H1 (cell line): ENCODE data around the gene TMPRSS2. TPM values are rescaled to one million over a fixed set of nuclear protein-coding genes. Genes with fewer than 3 reads are reported as not detected.
A peak's percentile ranks its signal among the peaks of the same experiment; 100 is the strongest.

Source experiments
- ATF2 ChIP-seq: IDR thresholded peaks from 2 replicates; pipeline ENCODE4 v1.6.1; 2012; ENCODE audit warnings: low read length, inconsistent platforms
- CHD7 ChIP-seq: fragments of 300-600 bp; sonication (generic); IDR thresholded peaks from 2 replicates; pipeline ENCODE4 v1.7.1; 2012; ENCODE audit warnings: low read length, moderate library complexity, mild to moderate bottlenecking, inconsistent platforms; ENCODE audit not compliant: insufficient replicate concordance
- E2F6 ChIP-seq: IDR thresholded peaks from 2 replicates; pipeline ENCODE4 v1.6.1; 2012; ENCODE audit warnings: inconsistent platforms
- GTF2F1 ChIP-seq: IDR thresholded peaks from 2 replicates; pipeline ENCODE4 v1.6.1; 2012; ENCODE audit warnings: low read depth, low read length, improper control_type of control experiment, borderline replicate concordance
- KDM4A ChIP-seq: IDR thresholded peaks from one replicate; pipeline ENCODE4 v1.7.1; 2012; ENCODE audit warnings: low read depth, mild to moderate bottlenecking, moderate library complexity, low read length, inconsistent platforms; ENCODE audit not compliant: severe bottlenecking
- SIRT6 ChIP-seq: IDR thresholded peaks from one replicate; pipeline ENCODE4 v1.7.1; 2012; ENCODE audit warnings: low read length, inconsistent platforms
- YY1 ChIP-seq: IDR thresholded peaks from 2 replicates; pipeline ENCODE4 v1.6.1; 2011; ENCODE audit warnings: low read depth, mild to moderate bottlenecking, low read length
- polyA plus RNA-seq, 7 experiments: library from polyadenylated mRNA; depleted of rRNA in 3 of 7; stranded (reverse) in 5 of 7; unstranded in 2 of 7; fragments of >200 nt in 5 of 7; fragments of 200-250 nt in 2 of 7; gene quantifications; 1 replicate in 5 of 7; 2 replicates in 1 of 7; 4 replicates in 1 of 7; pipeline versions ENCODE4 v1.2.1 to v1.2.3, GENCODE V29; 2011 to 2013; ENCODE audit warnings: missing spikeins in 2 of 7, mixed read lengths in 2 of 7
- total RNA-seq: library from RNA; stranded (reverse); fragmentation: NEBNext Ultra II Directional; extraction: Animal tissue kit (Norgen Biotek cat#: 25700); gene quantifications from 2 replicates; pipeline ENCODE4 v1.2.1, GENCODE V29; 2021

TMPRSS2 gene
- total and polyA plus RNA-seq, 2 of the 8 experiments (the other 6 are each of a cell fraction or from before 2014, with no cell fraction given) = 9.2 to 11.0 TPM

- TF ChIP-seq ATF2 (no peak), SIRT6 (no peak), YY1 (no peak), GTF2F1 (no peak), CHD7 (no peak), KDM4A (peak; percentile 88), E2F6 (peak; percentile 53; the same call in 1 of the 2 replicates)
Measured at GRCh38 chr21:41507521-41508414, at the start of gene TMPRSS2 (continued).
